Ovary (tissue), 9 donors: ENCODE data around the gene MIDN. TPM values are rescaled to one million over a fixed set of nuclear protein-coding genes. Genes with fewer than 3 reads are reported as not detected.

Experiments
- DNase-seq, 5 donors: peaks; one replicate each; pipeline ENCODE4 v3.0.0-alpha.2; 2019 to 2020
- H3K27ac ChIP-seq, 2 donors: fragments of 200-600 bp; one replicate each; pipeline versions ENCODE4 v1.5.1 to v1.8.0; 2019 to 2022
- H3K27me3 ChIP-seq: fragments of 200-600 bp; one replicate; pipeline ENCODE4 v1.8.0; 2022
- H3K36me3 ChIP-seq: fragments of 200-600 bp; sonication (generic); one replicate; pipeline ENCODE4 v1.5.1; 2019
- H3K4me1 ChIP-seq: one replicate; pipeline ENCODE4 v1.8.1; 2013; ENCODE audit warnings: mild to moderate bottlenecking, moderate library complexity; ENCODE audit not compliant: insufficient read depth
- H3K4me3 ChIP-seq: fragments of 200-600 bp; sonication (generic); one replicate; pipeline ENCODE4 v1.5.1; 2017
- H3K9me3 ChIP-seq, 2 donors: fragments of 200-600 bp in 1 of 2; sonication (generic) in 1 of 2; one replicate each; pipeline versions ENCODE4 v1.5.1 to v1.8.1; 2013 to 2019; ENCODE audit warnings: mild to moderate bottlenecking in 1 of 2, moderate library complexity in 1 of 2
- EP300 ChIP-seq: sonication (generic); formaldehyde crosslinking; IDR thresholded peaks from one replicate; pipeline ENCODE4 v1.6.1; 2017; ENCODE audit warnings: antibody characterized with exemption
- POLR2A ChIP-seq: fragments of 450-650 bp; IDR thresholded peaks from one replicate; pipeline ENCODE4 v1.6.1; 2017; ENCODE audit warnings: antibody characterized with exemption, mild to moderate bottlenecking, moderate library complexity
- WGBS, 3 donors: extraction: QIAGEN DNeasy Blood & Tissue Kit in 1 of 3; methylation state at CpG; one replicate each; pipeline versions ENCODE4 v1.1.5 to v1.1.7; 2013 to 2017; 5-methylcytosine and 5-hydroxymethylcytosine counted together
- intact Hi-C, 4 donors: fragments of 100-400 bp; cut with DNase I; formaldehyde crosslinking; loops; one replicate each; pipeline versions ENCODE4 v1.11.0 to v1.15.1; 2022 to 2023
- polyA plus RNA-seq, 2 donors: library from polyadenylated mRNA; stranded (reverse); fragments of 200-250 nt in 1 of 2; fragments of 350-450 nt in 1 of 2; fragmentation: Illumina TruSeq in 1 of 2; extraction: RNeasy Lipid Tissue Mini Kit (QIAGEN cat#74804) in 1 of 2; gene quantifications; one replicate each; pipeline ENCODE4 v1.2.3, GENCODE V29; 2013 to 2014
- total RNA-seq, 7 donors: library from RNA; depleted of rRNA in 2 of 7; stranded (reverse); fragments of >200 nt in 2 of 7; fragmentation: NEBNext Ultra II Directional in 3 of 7; extraction: Animal tissue kit (Norgen Biotek cat#: 25700) in 3 of 7; gene quantifications; one replicate each; pipeline versions ENCODE4 v1.1.0 to v1.2.4, GENCODE V29; 2016 to 2023
- TF ChIP-seq, protein P1 (sequence below), 3 donors: fragments of 450-650 bp in 2 of 3; fragments of 200-600 bp in 1 of 3; IDR thresholded peaks; one replicate each; pipeline versions ENCODE4 v1.5.1 to v1.8.0; 2016 to 2022; ENCODE audit warnings: antibody characterized with exemption in 3 of 3, mild to moderate bottlenecking in 1 of 3
- donor health status: DM: no; HTN: no; CAD: no; lungs with moderate emphysema.
- donor health status: DM: no; HTN: no; CAD: no.
- donor health status: Bipolar disorder and iron deficiency.
- donor health status: DM: yes; HTN: yes; CAD: no.
- donor health status: DM: no; HTN: no; CAD: no.
- donor health status: DM: yes; HTN: yes; CAD: no.

The MIDN gene
- total and polyA plus RNA-seq, 9 donors: 10.1 to 261 (median 105) TPM

GRCh38 chr19:1265615-1266128 is 17.3 kb downstream of the MIDN start:
- intact Hi-C loops: loop anchor here in 3 of 4 donors (1.0 to 2.0 kb wide), 2 partner anchors 21 kb away; no protein-coding TSS in a partner anchor
- peak in 4 of 5 donors; percentile 66 to 75 (median 72) for DNase-seq
- Histone ChIP-seq H3K9me3 (no peaks in the 10 kb centered on the region), H3K27ac (peak overlapping the region; percentile 86 to 93), H3K4me3 (peak overlapping the region; percentile 49), H3K27me3 (no peaks in the 10 kb centered on the region), H3K36me3 (no peaks in the 10 kb centered on the region), H3K4me1 (peaks cover 30% of the 10 kb centered on the region)
- TF ChIP-seq, protein P1, sequence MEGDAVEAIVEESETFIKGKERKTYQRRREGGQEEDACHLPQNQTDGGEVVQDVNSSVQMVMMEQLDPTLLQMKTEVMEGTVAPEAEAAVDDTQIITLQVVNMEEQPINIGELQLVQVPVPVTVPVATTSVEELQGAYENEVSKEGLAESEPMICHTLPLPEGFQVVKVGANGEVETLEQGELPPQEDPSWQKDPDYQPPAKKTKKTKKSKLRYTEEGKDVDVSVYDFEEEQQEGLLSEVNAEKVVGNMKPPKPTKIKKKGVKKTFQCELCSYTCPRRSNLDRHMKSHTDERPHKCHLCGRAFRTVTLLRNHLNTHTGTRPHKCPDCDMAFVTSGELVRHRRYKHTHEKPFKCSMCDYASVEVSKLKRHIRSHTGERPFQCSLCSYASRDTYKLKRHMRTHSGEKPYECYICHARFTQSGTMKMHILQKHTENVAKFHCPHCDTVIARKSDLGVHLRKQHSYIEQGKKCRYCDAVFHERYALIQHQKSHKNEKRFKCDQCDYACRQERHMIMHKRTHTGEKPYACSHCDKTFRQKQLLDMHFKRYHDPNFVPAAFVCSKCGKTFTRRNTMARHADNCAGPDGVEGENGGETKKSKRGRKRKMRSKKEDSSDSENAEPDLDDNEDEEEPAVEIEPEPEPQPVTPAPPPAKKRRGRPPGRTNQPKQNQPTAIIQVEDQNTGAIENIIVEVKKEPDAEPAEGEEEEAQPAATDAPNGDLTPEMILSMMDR (IDR thresholded peaks at IDR 0.05): no peak
- TF ChIP-seq EP300 (no peak), POLR2A (no peak)
- WGBS, 3 donors: 6 to 12% (median 11%) methylated on average over 24 to 28 of the region's 28 CpGs

- WGBS, 3 donors: 1 to 3% (median 2%) methylated on average over 51 to 84 of the region's 84 CpGs
- Histone ChIP-seq H3K9me3 (no peaks in the 10 kb centered on the region), H3K36me3 (no peaks in the 10 kb centered on the region), H3K27me3 (no peaks in the 10 kb centered on the region), H3K4me1 (peaks cover 36% of the 10 kb centered on the region), H3K4me3 (peak overlapping the region; percentile 49), H3K27ac (peak overlapping the region; percentile 86 to 93)
- TF ChIP-seq, protein P1 (IDR thresholded peaks at IDR 0.05): no peak
- TF ChIP-seq EP300 (no peak), POLR2A (no peak)
- DNase-seq: peak; percentile 85 to 90 (median 87)
- intact Hi-C loops: loop anchor here in 3 of 4 donors (1.0 to 2.0 kb wide), 2 partner anchors 22 kb away; no protein-coding TSS in a partner anchor
Observed at GRCh38 chr19:1266129-1266915, 17.9 kb downstream of the MIDN start.

- peak overlapping the region; percentile 49 for H3K4me3 ChIP-seq
- no peaks in the 10 kb centered on the region for H3K9me3 ChIP-seq
- peak overlapping the region; percentile 86 to 93 for H3K27ac ChIP-seq
- 1 to 2% (median 1%) methylated on average over 18 to 59 of the region's 59 CpGs for WGBS, 3 donors
- TF ChIP-seq, protein P1 (IDR thresholded peaks at IDR 0.05): peak; percentile 85 to 100 (median 100)
- TF ChIP-seq EP300 (no peak), POLR2A (peak; percentile 36)
- no peaks in the 10 kb centered on the region for H3K36me3 ChIP-seq
- no peaks in the 10 kb centered on the region for H3K27me3 ChIP-seq
- H3K4me1 ChIP-seq: peaks cover 39% of the 10 kb centered on the region
- DNase-seq: peak; percentile 70 to 90 (median 82)
- intact Hi-C loops: loop anchor here (1.0 to 2.0 kb wide), 2 partner anchors 22 to 23 kb away; no protein-coding TSS in a partner anchor
Observed at GRCh38 chr19:1266916-1267476, 18.6 kb downstream of the MIDN start.

- peaks cover 33% of the 10 kb centered on the region for H3K4me1 ChIP-seq
- WGBS, 3 donors: 27 to 44% (median 30%) methylated on average over 32 to 35 of the region's 35 CpGs
- H3K4me3 ChIP-seq: peak overlapping the region; percentile 49
Observed at GRCh38 chr19:1267477-1268225, 19.3 kb downstream of the MIDN start.

More at GRCh38 chr19:1267477-1268225, 19.3 kb downstream of the MIDN start:
- no peaks in the 10 kb centered on the region for H3K36me3 ChIP-seq
- intact Hi-C loops: loop anchor here in 2 of 4 donors (1.0 to 2.0 kb wide), 2 partner anchors 23 kb away; no protein-coding TSS in a partner anchor
- H3K27ac ChIP-seq: peak overlapping the region in 1 of 2 donors; percentile 38
- TF ChIP-seq POLR2A (no peak), EP300 (no peak)
- TF ChIP-seq, protein P1 (IDR thresholded peaks at IDR 0.05): no peak
- no peaks in the 10 kb centered on the region for H3K9me3 ChIP-seq
- H3K27me3 ChIP-seq: no peaks in the 10 kb centered on the region
- peak in 4 of 5 donors; percentile 67 to 71 (median 68) for DNase-seq
